Tongue (tissue), 2 donors: ENCODE results near the gene LRFN5. TPM values are rescaled to one million over a fixed set of nuclear protein-coding genes. Genes with fewer than 3 reads are reported as not detected.

ENCODE experiments used
- DNase-seq: peaks from one replicate; pipeline ENCODE4 v3.0.0-alpha.2; 2015
- total RNA-seq: library from RNA; depleted of rRNA; stranded (reverse); fragments of >200 nt; gene quantifications from one replicate; pipeline ENCODE4 v1.2.3, GENCODE V29; 2014

LRFN5 gene
- total RNA-seq, 1 donor from 2014 or later = 8.8 TPM

- no peak for DNase-seq
Observed at GRCh38 chr14:41773536-41774279, 167.0 kb downstream of the LRFN5 start.

DNA sequence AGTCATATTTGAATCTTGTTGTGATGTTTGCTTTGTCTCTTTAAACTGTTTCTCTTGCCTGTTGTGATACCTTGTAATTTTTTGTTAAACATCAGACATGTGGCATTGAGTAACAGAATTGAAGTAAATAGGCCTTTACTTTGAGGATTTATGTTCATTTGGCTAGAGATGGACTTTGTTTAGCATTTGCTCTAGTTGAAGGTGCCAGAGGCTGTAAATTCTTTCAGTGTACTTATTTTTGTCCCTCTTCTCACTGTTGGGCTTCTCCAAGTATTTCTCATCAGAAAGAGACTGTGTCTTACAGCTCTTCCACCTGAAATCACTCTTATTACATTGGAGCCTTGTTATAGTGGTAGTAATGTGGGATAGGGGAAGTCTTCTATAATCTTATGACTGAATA is 175.8 kb downstream of the LRFN5 start:
- DNase-seq = no peak

GRCh38 chr14:41783403-41783802 is 176.7 kb downstream of the LRFN5 start:
- no peak for DNase-seq

DNA sequence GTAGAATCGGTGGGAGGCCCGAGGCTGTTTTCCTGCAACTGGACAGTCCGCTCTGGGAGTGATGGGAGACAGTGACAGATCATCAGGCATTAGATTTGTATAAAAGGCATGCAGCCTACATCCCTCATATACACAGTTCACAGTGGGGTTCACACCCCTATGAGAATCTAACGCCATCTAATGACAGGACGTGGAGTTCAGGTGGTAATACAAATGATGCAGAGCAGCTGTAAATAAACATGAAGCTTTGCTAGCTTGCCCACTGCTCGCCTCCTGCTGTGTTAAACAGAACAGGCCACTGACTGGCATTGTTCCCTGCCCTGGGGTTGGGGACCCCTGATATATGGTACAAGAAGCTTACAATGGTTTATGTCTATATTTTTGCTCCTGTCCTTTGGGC is 179.0 kb downstream of the LRFN5 start:
- DNase-seq = no peak

GRCh38 chr14:41799817-41800216 is 193.1 kb downstream of the LRFN5 start:
- DNase-seq = no peak

DNA sequence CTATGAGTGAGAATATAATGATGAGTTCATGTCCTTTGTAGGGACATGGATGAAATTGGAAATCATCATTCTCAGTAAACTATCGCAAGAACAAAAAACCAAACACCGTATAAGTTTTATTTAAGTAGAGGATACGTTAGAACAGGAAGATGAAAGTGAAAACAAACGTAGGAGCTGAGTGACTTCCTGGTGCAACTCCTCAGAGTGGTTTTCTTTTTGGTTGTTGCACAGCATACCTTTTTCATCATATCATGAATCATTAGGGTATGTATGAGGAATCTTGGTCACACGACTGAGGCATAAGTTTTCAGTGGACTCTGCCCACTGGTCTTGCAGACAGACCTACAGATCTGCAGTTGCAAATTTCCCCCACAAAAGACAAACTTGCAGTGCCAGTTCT is 199.0 kb downstream of the LRFN5 start:
- no peak for DNase-seq

DNA sequence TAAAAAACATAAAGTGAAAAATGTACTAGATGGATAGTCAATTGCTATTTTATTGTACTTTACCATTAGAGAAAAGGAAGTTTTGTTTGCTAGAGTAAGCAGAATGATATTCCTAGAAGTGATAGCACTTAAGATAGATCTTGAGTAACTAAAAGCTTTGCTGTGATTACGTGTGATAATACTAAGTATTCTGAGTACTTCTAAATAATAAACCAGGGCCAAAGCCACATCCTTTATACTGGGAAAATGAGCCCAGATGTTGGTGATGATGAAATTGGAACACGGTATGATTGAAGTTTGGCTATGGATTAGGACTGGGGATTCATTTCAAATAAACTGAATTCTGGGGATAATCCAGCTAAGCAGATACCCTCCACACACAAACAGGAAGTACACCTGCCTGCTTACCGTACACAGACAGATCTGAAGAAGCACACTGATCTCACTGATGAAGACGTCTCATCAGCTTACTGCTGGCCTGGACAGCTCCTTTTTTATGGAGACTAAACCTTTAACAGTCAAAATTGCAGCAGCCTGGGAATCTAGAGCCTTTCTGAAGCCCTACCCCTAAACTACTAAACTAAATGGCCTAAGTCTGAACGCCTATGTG is 199.8 kb downstream of the LRFN5 start:
- no peak for DNase-seq

DNA sequence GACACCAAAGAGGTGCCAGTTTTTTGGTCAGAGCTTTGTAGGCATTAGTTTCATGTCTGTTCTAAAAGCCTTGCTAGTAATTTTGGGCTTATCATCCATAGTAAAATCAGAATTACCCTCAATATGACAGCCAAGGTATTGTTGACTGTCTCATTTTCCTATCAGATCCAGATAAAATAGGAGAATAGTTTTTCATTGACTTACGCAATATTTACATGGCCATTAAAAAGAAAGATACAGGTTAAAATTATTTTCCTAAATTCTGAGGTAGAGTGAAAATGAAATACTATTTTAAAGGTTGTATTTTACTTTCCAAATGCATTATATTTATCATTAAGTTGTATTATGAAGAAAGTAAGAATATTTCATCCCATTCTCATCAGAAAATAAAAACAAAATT is 203.7 kb downstream of the LRFN5 start:
- DNase-seq = no peak

DNA sequence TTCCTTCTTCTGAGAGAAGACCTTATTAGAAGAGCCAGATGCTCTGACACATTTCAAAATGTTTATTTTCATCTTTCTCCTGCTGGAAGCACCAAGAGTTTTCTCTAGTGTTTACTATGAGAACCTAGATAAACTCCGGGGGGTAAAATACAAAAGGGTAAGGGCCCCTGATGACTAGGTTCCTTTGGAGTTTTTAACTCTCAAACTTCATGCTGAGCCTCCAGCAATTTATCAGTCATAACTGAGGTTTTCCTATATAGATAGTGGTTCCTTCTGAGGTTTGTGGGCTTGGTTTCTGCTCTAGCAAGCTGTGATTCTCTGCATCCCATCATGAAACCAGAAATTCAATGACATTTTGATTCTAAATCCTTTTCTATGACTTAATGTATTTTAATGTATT is 210.9 kb downstream of the LRFN5 start:
- DNase-seq = no peak

GRCh38 chr14:41824441-41824840 is 217.8 kb downstream of the LRFN5 start:
- no peak for DNase-seq

DNA sequence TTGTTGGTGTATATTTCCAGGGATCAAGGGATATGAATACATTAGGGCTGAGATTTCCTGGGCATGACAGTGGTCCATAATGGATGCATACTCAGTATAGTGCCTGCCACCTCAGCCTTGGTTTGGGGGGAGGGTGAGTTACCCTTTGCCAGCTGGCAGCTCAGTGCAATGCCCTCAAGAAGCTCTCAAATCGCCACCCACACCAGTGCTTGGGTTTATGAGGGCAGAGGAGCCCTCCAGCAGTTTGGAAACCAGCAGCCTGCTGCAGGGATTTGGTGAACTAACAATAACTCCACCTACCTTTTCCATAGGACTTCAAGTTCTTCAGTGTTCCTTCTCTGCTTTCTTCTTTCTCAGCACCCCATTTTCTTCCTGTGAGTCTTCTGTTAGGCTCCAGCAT is 218.9 kb downstream of the LRFN5 start:
- no peak for DNase-seq

DNA sequence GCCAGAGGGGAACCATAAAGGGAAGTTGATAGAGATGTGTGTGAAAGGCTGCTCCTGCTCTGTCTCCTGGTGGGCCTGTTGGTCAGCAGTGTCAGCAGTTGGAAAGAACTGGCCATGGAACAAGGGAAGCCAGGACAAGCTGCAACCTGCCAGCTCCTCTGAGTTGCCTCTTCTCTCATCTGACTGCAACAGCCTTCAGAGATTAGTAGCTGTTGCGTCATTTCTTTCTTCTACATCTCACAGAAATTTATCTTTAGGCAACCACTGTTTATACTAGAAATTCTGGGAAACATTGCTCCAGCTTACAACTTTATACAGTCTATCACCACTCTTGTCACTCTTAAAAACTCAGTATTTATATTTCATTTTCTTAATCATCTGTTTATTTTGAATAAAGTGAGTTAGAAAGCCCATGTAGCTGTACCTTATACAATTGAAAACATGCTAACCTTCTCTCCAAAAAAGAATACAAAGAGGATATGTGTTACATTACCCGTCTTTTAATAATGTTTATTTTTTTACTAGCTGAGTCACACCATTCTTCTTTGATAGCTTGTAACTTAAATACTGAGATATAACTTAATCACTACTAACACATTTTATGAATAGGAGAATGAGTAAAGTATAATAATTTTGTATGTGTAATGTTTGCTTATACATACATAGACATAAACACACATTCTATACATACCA is 224.2 kb downstream of the LRFN5 start:
- DNase-seq = peak; percentile 13

GRCh38 chr14:41839661-41840060 is 233.0 kb downstream of the LRFN5 start:
- no peak for DNase-seq

DNA sequence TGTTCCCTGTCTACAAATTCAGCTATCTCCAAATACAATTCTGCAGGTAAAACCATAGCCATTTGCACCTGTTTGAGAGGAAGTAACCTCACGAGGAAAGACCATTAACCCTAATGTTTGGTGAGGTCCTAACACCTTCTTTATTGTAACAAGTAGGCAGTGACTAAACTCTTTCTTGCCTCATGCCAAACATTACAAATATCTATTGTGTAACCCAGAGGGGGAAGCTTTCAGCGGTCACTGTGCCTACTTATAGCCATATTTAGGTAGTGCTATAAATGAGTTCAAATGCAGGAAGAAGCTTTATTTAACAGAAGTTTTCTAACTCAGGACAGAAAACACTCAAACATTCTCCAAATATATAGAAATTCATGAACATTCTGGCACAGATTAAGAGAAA is 252.7 kb downstream of the LRFN5 start:
- DNase-seq = no peak

GRCh38 chr14:41860586-41860985 is 253.9 kb downstream of the LRFN5 start:
- DNase-seq = no peak

- no peak for DNase-seq
Observed at GRCh38 chr14:41865894-41866293, 259.2 kb downstream of the LRFN5 start.

DNA sequence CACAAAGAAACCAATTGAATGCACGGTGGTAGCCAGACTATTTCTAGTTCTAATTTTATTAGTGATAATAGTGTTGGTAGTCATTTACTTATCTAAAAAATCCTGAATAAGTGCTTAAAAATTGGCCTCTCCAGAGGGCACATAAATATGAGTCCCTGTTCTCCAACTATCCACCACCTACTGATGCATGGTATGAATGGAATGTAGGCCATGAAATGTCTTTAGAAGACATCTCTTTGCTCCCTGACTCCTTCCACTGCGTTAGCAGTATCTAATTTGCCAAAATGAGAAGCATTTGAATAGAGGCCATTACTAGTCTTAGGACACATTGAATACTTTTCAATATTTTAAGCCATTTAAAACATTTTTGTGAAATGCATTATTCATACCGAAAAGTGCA is 261.7 kb downstream of the LRFN5 start:
- DNase-seq = no peak

- DNase-seq = peak; percentile 77
Observed at GRCh38 chr14:41872931-41873685, 266.4 kb downstream of the LRFN5 start.

GRCh38 chr14:41873686-41874317 is 267.1 kb downstream of the LRFN5 start:
- DNase-seq = peak; percentile 72

- DNase-seq = no peak
Observed at GRCh38 chr14:41875116-41875515, 268.4 kb downstream of the LRFN5 start.

- no peak for DNase-seq
Observed at GRCh38 chr14:41878321-41878720, 271.6 kb downstream of the LRFN5 start.

- no peak for DNase-seq
Observed at GRCh38 chr14:41891624-41892023, 284.9 kb downstream of the LRFN5 start.
